HG03066 (cell line): ENCODE results near the gene TTLL10.

Source experiments
- ATAC-seq: cut with Tn5 transposase; IDR thresholded peaks from one replicate; pipeline ENCODE4 v1.9.1; 2021; ENCODE audit warnings: low read depth; ENCODE audit not compliant: unreplicated experiment

The TTLL10 gene

GRCh38 chr1:1231400-1232207 is 57.9 kb downstream of the TTLL10 start, which contains the start of gene SDF4:
TSS of gene SDF4 (minus strand) at chr1:1232001. CDS start at chr1:1228772, 3,229 bp downstream.
- ATAC-seq = peak; percentile 90

DNA sequence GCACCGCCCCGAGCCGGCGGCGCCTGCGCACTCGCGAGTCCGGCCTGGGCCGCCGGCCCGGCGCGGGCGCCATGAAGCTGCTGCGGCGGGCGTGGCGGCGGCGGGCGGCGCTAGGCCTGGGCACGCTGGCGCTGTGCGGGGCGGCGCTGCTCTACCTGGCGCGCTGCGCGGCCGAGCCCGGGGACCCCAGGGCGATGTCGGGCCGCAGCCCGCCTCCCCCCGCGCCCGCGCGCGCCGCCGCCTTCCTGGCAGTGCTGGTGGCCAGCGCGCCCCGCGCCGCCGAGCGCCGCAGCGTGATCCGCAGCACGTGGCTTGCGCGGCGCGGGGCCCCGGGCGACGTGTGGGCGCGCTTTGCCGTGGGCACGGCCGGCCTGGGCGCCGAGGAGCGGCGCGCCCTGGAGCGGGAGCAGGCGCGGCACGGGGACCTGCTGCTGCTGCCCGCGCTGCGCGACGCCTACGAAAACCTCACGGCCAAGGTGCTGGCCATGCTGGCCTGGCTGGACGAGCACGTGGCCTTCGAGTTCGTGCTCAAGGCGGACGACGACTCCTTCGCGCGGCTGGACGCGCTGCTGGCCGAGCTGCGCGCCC is 58.6 kb downstream of the TTLL10 start, which contains the start of gene B3GALT6:
Gene B3GALT6, plus strand, starts transcription at position 30 of the 588 bp plus-strand sequence. Its CDS starts 42 bp downstream, at position 72.
- ATAC-seq = peak; percentile 3

DNA sequence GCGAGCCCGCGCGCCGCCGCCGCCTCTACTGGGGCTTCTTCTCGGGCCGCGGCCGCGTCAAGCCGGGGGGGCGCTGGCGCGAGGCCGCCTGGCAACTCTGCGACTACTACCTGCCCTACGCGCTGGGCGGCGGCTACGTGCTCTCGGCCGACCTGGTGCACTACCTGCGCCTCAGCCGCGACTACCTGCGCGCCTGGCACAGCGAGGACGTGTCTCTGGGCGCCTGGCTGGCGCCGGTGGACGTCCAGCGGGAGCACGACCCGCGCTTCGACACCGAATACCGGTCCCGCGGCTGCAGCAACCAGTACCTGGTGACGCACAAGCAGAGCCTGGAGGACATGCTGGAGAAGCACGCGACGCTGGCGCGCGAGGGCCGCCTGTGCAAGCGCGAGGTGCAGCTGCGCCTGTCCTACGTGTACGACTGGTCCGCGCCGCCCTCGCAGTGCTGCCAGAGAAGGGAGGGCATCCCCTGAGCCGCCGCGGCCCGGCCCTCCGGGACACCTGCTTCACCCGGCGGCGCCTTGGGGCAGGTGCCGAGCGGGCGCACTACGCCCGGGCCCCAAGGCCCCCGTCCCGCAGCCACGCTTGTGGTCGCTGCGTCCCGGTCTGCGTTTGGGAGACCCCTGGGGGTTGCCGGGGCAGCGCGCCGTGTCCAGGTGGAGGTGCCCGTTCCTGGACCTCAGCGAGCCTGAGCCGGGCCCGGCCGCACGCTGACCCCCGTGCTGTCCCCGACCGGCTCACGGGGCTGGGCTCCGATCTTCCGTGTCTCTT is 59.3 kb downstream of the TTLL10 start:
- no peak for ATAC-seq

GRCh38 chr1:1233567-1233892 is 59.9 kb downstream of the TTLL10 start:
- no peak for ATAC-seq

DNA sequence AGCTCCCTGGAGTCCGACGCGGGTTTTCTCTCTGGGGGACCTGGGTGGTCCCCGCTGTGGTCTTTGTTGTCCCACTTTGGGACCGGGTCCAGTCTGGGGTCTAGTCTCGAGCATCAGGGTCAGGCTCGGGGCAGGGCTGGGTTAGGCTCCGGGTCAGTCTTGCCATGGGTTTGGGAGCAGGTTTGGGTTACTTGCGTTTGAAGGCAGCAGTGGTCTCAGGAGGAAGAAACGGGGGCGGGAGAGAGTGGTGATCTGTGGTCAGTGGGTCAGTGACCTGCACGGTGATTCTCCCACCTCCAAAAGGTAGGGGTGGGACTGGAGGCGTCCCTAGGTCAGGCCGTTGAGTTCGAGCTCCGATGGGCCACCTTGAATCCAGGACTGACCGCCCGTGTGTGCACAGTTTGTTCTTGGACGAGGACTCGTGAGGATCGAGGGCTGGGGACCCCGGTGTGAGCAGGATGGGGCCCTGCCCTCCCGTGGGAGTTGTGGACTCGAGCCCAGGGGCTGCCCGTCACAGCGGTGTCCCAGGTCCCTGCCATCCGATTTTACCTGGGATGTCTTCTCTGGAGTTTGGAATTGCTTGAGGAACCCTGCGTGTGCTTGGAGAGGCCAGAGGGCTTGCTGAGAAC is 60.6 kb downstream of the TTLL10 start:
- ATAC-seq = no peak

- no peak for ATAC-seq
These were observed 61.5 kb downstream of the TTLL10 start for GRCh38 chr1:1235016-1235744.

GRCh38 chr1:1236176-1236763 is 62.6 kb downstream of the TTLL10 start:
- no peak for ATAC-seq

- ATAC-seq = no peak
These were observed 63.5 kb downstream of the TTLL10 start for GRCh38 chr1:1236945-1237873.

DNA sequence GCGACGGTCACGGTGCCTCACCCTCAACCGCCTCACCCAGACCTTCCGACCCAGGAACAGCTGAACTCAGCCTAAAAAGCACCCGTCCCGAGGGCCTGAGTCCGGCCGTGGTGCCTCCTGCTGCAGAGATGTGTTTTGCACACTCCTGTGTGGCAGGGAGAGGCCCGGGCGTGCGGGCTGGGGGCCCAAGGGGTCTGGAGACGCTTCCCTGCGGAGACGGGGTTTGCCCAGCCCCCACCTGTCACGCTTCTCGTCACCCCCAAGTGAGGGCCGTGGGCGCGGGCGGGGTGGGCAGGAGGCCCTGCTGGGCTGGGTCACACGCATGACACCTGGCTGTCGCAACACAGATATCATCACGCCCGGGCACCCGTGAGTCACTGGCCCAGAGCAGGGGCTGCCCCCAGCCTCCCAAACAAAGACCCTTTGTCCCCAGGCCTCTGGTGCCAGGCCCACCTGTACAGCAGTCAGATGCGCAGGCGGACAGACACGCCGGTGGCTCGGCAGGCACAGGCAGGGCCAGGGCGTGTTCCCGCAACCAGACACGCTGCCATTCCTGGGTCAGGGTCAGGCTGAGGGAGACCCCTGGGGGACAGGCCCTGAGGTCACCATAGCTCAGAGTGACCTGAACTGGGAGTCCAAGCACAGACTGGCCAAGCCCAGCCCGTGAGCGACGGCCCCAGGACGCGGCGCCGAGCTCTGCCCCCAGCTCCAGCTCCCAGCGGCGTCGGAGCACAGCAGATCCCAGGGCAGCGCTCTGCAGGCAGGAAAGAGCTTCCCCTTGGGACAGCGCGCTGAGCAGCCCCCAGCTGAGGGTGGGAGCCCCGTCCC is 64.4 kb downstream of the TTLL10 start:
- no peak for ATAC-seq

DNA sequence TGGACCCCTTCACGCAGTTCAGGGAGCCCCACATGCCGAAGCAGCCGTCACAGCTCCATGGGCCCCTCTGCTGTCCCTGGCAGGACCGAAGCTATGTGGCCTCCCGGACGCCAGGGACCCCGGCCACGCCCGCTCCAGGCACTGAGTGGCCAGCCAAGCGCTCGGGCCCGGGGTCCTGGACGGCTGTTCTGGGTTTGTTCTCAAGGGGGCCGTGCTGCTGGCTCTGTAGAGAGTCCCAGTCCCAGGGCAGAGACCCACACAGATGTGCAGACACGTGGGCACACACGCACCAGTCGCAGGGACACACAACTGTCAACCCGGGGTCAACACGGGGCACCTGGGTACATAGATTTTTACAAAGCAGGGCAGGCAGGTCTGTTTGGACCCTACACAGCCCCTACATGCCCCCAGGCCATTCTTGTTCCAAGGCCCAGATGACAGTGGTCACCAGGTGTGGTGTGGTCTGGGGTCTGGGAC is 65.1 kb downstream of the TTLL10 start:
- no peak for ATAC-seq

GRCh38 chr1:1239227-1239613 is 65.5 kb downstream of the TTLL10 start:
- ATAC-seq = no peak

GRCh38 chr1:1239614-1240347 is 66.1 kb downstream of the TTLL10 start:
- ATAC-seq = no peak

DNA sequence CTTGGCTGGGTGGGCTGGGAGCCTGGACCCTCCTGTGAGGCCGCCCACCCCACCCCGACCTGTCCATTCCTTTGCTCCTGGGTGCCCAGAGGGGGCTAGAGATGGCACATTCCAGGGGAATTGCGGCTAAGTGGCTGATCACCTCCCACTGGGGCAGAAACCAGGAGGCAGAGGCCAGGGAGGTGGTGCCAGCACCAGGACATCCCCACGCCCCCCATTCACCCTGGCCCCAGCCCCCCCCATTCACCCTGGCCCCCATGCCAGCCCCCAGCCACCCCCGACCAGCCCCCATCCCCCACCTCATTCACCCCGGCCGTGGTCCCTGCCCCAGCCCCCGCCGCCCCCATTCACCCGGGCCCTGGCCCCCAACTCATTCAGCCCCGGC is 66.7 kb downstream of the TTLL10 start:
- ATAC-seq = no peak

DNA sequence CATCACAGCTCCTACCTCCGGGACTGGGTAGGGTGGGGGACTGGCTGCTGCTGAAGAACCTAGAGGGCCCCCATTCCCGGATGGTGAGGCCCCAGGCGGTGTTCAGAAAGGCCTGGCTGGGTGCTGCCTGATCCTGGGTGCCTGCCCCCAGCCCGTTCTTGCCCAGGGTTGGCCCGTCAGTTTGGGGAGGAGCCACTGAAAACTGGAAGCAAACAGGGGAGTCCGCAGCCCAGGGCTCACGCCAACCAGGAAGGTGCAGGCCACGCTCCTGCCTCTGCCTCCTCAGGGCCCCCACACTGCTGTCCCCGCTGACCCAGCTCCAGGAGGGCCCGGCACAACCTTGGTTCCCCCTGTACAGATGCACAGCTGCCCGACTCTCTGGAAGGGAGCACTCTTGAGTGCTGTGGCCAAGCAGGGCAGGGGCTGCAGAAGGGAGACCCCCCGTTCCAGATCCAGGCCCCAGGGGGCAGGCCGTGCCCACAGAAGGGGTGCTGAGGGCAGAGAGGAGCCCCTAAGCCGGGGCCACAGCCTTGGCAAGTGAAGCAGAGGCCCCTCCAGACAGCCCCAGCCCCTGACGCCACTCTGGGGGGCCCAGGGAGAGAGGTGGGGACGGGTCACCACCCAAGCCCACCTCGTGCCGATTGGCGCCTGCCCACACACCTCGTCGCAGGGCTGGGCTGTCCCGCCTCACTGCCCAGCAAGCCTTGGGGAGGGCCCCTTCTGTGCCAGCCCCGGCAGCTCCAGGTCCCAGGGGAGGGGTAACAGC is 67.3 kb downstream of the TTLL10 start:
- no peak for ATAC-seq

GRCh38 chr1:1241588-1242219 is 68.0 kb downstream of the TTLL10 start:
- no peak for ATAC-seq
